Epithelial cell of esophagus (primary cell): ENCODE data around the gene PSORS1C2.
"Not testable (repeated sequence)": the region's sequence is repeated elsewhere in the genome, so short reads cannot be mapped to it uniquely, and the experiment has no call there.

Experiments
- DNase-seq: peaks from one replicate; pipeline ENCODE4 v3.0.0; 2010; ENCODE audit warnings: low read depth
- H3K4me3 ChIP-seq: 2 replicates; pipeline ENCODE4 v1.5.1; 2011; ENCODE audit warnings: mild to moderate bottlenecking, low read length, control low read depth
- TF ChIP-seq, protein P1 (sequence below): IDR thresholded peaks from 2 replicates; pipeline ENCODE4 v1.5.1; 2011; ENCODE audit warnings: low read depth, mild to moderate bottlenecking, low read length, control low read depth, inconsistent platforms; ENCODE audit not compliant: insufficient read depth; ENCODE audit errors: missing control alignments

The PSORS1C2 gene

DNA sequence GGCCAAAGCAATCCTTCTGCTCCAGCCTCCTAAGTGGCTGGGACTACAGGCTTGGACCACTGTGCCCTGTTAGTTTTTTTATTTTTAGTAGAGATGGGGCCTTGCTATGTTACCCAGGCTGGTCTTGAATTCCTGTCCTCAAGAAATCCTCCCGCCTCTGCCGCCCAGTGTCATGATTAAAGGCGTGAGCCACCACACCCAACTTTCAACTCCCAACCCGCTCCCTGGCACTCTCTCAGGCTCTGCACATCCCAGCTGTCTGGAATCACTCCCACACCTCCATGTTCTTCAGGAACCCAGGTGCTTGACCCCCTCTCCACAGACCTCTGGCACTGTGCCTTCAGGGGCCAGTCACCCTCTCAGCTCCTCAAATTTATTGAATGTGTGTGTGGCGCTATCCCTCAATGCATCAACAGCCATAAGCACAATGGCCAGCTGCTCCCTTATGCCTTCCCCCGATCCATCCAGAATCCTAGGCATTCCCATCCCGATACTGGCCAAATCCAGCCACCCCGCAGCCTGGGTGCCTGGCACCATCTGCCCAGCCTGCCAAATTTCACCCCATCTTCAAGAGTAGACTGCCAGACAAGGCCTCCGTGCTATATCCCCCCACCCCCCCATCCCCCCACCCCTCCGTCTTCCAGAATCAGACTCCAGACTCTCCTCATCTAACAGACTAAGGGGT, 32.3 kb upstream of the PSORS1C2 start:
- no peak overlapping the region for H3K4me3 ChIP-seq
- TF ChIP-seq, protein P1, sequence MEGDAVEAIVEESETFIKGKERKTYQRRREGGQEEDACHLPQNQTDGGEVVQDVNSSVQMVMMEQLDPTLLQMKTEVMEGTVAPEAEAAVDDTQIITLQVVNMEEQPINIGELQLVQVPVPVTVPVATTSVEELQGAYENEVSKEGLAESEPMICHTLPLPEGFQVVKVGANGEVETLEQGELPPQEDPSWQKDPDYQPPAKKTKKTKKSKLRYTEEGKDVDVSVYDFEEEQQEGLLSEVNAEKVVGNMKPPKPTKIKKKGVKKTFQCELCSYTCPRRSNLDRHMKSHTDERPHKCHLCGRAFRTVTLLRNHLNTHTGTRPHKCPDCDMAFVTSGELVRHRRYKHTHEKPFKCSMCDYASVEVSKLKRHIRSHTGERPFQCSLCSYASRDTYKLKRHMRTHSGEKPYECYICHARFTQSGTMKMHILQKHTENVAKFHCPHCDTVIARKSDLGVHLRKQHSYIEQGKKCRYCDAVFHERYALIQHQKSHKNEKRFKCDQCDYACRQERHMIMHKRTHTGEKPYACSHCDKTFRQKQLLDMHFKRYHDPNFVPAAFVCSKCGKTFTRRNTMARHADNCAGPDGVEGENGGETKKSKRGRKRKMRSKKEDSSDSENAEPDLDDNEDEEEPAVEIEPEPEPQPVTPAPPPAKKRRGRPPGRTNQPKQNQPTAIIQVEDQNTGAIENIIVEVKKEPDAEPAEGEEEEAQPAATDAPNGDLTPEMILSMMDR: no peak
- DNase-seq: no peak

DNA sequence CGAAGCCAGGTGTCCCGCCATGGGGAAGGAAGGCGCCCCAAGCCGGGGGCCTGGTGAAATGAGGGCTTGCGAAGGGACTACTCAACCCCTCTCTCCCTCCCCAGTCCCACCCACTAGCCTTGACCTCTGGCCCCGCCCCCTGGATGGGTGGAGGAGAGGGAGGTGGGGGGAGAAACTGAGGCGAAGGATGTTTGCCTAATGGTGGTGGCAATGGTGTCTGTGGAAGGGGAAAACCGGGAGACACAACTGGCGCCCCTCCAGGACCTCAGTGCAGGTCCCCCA, 31.7 kb upstream of the PSORS1C2 start, which contains the start of gene POU5F1:
Gene POU5F1 (minus strand): TSS at position 83 of the 282 bp plus-strand sequence. CDS start 62 bp downstream, at position 21.
- H3K4me3 ChIP-seq: no peak within 1 kb of the TSS
- DNase-seq: no peak
- TF ChIP-seq, protein P1: no peak

DNA sequence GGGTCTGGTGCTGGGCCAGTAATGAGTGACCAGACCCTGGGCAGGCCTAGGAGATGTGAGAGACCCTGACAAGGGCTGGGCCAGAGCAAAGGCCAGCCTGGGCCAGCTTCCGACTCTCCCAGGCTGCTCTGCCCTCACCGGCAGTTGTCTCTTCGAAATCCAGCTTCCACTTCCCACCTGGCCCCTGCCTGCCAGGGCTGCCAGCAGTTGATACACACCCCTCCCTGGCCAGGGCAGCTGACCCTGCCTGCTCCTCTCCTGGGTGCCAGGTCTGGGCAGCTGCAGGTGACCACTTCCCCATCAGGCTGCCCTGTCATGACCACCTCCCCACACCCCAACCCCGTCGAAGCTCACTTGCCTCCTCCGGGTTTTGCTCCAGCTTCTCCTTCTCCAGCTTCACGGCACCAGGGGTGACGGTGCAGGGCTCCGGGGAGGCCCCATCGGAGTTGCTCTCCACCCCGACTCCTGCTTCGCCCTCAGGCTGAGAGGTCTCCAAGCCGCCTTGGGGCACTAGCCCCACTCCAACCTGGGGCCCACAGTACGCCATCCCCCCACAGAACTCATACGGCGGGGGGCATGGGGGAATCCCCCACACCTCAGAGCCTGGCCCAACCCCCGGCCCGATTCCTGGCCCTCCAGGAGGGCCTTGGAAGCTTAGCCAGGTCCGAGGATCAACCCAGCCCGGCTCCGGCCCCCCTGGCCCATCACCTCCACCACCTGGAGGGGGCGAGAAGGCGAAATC, 31.2 kb upstream of the PSORS1C2 start:
- not testable (repeated sequence) for H3K4me3 ChIP-seq, DNase-seq

DNA sequence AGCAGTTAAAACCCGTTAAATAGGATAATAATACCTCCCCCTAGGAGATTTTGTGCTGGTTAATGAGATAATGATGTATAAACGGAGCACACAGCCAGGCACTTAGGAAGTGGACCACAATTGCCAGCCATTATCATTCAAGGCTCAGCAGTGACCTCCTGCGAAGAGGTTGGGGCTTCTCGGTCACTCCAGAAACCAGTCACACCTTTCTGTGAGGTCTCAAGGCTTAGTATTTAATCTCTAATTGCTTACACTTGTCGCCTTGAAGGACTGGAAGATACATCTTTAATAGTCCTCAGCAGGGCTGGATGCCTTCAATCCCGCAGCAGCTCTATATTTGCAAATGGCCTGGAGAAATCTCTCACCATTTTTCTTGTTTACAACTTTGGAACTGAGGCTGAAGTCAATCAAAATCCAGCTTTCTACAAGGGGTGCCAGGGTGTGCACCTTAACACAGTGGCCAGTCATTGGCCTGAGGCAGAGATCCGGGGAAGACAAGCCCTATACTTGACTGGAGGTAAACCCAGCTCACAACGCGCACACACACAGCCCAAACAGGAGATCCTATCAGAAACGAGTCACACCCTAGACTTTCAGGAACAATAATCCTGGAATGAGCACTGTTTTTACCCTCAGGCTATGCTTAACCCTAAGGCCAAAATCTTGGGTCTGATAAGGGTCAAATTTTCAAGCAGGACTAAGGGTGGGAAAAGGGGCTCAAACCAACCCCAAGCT, 30.4 kb upstream of the PSORS1C2 start:
- TF ChIP-seq, protein P1: no peak
- H3K4me3 ChIP-seq: no peak overlapping the region
- DNase-seq: no peak

DNA sequence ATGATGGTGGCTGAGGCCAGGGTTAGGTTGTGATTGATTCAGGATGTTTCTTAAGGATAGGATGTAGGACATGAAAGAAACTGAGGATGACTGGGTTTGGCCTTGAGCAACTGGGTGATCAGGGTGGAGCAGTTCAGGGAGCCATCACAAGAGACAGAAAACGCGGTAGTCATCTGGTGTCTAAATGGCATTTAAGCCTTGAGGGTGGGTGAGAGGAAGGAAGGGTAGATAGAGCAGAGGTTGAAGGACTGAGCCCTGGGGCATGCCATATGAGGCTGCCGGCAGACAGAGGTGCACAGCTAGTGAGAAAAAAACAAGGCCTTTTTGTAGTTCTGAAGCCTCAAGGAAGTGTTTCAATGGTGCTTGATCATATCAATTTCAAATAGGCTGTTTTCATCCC, 29.7 kb upstream of the PSORS1C2 start:
- H3K4me3 ChIP-seq: no peak overlapping the region
- TF ChIP-seq, protein P1: no peak
- no peak for DNase-seq

DNA sequence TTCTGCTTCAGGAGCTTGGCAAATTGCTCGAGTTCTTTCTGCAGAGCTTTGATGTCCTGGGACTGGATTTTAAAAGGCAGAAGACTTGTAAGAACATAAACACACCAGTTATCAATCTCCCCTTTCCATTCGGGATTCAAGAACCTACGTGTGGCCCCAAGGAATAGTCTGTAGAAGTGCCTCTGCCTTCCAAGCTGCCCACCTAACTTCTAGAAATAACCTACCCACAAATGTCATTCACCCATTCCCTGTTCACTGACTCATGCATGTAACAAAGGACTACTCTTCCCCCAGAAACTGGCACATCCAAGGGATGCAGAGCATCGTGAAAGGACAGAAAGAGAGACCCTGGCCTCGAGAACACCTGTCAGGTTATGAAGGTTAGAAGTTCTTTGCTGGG, 27.1 kb upstream of the PSORS1C2 start:
- no peak overlapping the region for H3K4me3 ChIP-seq
- DNase-seq: no peak
- TF ChIP-seq, protein P1: no peak

DNA sequence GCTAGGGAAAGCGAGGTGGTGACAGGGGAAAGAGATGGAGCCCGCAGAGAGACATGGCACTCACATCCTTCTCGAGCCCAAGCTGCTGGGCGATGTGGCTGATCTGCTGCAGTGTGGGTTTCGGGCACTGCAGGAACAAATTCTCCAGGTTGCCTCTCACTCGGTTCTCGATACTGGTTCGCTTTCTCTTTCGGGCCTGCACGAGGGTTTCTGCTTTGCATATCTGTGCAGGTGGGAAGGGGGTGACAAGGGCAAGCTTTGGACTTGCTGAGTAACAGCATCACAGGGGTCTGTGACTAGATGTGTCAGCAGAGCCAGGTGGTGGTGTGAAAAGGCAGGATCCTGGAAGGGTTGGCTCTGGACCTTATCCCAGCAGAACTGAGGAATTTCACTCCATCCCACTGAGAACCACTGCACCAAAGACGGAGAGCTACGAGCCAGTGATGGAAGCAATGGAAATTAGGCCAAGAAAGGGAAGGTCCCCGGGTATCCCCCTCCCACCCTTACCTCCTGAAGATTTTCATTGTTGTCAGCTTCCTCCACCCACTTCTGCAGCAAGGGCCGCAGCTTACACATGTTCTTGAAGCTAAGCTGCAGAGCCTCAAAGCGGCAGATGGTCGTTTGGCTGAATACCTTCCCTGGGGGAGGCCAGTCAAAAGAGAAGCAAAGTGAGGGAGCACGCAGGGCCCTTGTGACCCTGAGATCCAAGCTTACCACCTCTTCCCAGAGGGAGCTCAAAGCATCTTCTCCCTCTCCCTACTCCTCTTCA, 26.4 kb upstream of the PSORS1C2 start:
- not testable (repeated sequence) for DNase-seq, H3K4me3 ChIP-seq

DNA sequence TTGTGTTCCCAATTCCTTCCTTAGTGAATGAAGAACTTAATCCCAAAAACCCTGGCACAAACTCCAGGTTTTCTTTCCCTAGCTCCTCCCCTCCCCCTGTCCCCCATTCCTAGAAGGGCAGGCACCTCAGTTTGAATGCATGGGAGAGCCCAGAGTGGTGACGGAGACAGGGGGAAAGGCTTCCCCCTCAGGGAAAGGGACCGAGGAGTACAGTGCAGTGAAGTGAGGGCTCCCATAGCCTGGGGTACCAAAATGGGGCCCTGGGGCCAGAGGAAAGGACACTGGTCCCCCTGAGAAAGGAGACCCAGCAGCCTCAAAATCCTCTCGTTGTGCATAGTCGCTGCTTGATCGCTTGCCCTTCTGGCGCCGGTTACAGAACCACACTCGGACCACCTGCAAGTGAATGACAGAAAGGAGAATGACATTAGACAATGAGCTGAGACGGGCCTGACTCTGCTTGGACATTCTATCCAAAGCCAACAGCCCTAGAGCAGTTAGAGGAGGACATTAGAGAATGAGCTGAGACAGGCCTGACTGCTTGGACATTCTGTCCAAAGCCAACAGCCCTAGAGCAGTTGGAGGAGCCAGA, 25.7 kb upstream of the PSORS1C2 start:
- DNase-seq, H3K4me3 ChIP-seq: not testable (repeated sequence)
